Suppressor macrophage treated with lipopolysaccharide for 1 hour (primary cell): ENCODE results near the gene AFF1.
"Not testable (repeated sequence)": the region's sequence is repeated elsewhere in the genome, so short reads cannot be mapped to it uniquely, and the experiment has no call there.

Experiments used
- DNase-seq, 3 donors: peaks; one replicate each; pipeline ENCODE4 v3.0.0-alpha.2; 2020 to 2022

Gene AFF1

DNA sequence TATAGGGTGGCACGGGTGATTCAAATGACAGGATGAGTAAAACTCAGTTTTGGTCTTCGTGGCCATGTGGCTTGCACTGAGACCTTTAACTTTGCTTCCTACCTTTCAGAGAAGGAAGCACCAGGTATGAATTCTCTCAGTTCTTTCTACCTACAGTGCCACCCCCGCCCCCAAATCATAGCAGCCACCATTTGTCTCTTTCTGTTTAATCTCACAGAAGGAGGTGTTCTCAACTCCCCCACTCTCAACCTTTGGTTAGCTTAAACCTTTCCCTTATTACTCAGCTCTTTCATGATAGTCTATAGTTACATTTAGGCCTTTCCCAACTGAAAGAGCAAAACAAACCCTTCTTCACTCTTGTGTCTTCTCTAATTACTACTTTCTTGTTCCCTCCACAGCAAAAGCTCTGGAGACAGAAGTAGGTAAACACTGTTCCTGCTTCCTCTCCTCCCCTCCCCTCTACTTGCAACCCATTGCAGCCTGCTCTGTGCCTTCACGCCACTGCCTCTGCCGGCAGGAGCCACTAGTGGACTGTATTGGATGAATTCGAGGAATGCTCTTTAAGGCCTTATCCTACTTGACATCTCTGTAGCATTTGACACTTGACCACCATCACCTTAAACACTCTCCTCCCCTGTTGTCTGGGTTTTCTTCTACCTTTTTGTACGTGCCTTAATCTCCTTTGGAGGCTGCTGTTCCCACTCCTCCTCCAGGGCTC, 123.7 kb downstream of the AFF1 start:
- peak in 2 of 3 donors; percentile 48 to 58 for DNase-seq

- DNase-seq, result no peak
Measured at GRCh38 chr4:87060957-87061356, 126.1 kb downstream of the AFF1 start.

DNA sequence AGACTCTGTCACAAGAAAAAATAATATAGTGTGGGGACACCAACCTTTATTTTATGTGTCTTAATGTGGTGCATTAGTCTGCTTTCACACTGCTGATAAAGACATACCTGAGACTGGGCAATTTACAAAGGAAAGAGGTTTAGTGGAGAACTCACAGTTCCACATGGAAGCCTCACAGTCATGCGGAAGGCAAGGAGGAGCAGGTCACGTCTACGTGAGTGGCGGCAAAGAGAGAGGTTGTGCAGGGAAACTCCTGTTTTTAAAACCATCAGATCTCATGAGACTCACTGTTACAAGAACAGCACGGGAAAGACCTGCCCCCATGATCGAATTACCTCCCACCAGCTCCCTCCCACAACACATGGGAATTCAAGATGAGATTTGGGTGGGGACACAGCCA, 130.2 kb downstream of the AFF1 start:
- no peak for DNase-seq

DNA sequence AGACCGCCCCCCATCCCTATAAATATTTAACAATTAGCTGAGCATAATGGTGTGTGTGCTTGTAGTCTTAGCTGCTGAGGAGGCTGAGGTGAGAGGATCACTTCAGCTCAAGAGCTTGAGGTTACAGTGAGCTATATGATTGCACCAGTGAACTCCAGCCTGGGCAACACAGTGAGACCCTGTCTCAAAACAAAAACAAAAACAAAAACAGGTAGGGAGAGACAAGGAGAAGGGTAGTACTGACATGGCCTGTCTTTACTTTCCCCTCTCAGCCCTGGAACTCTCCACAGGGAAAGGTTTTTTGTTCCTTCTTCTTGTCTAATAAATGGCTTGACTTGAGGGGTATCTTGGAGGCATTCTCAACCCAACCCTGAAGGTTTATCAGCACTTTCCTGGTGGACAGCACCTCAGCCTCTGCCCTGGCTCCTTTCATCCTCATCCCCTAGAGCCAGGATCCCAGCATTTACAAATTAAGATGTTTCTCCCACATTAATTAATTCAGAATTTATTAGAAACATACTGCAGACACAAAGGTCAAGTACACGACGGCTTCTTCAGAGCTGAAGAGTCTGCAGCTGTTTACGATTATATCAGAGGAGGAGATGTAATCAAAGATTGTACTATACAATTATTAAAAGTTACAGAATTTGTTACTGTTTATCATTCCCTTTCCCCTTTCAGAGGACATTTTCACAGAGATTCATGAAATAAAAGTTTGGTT, 131.8 kb downstream of the AFF1 start:
- no peak for DNase-seq

DNA sequence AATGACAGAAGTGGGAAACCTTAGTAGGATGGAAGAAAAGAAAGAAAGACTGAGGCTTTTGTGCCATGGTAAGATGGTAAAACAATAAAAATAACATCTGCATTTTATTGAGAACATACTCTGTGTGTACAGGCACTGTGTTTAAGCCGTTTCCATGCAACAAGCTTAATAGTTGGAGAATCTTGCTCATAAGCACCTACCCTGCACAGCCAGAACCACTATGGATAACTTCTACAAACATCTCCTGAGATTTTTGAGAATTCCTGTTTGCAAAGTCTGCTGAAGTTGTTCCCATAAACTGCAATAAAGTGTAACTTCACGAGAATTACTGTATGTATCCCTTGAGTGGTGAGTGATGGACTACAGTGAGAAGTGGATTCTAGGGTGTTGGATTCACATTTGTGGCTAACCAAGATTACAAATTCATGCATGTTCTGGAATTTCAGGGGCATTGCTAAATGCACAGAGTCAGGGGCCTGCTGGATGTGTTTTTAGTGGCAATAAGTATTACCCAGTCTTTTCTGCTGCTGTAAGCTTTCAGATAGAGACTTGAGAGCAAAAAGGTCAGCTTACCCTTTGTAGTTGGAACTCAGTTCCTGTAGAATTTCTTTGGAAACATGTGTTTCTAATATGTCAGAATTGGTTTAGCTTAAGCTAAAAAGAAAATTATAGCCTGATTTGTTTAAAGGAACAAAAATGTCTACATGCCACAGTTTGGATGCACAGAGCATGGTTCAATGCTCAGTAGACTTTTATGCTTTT, 132.5 kb downstream of the AFF1 start:
- DNase-seq, result no peak

DNA sequence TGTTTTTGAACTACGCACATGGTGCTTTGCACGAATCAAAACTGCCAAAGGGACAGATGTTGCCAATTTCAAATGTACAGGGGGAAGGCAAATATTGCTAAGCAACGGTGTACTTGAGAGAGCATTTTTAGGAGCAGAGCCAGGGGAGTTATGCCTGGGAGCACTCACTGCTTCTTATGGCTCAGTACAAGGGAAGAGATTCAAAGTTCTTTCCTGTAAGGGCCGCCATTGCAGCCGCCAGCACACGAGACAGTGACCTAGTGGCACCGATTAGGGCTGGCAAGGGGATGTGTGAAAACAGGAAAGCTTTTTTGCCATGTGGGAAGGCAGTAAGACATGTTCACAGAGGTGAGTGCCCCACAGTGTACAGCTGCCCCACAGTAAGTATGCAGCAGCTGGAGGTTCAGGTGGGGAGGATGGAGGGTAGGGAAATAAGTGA, 133.8 kb downstream of the AFF1 start:
- DNase-seq, result no peak

GRCh38 chr4:87069037-87069742, 134.4 kb downstream of the AFF1 start:
- DNase-seq, result no peak

- no peak for DNase-seq
Measured at GRCh38 chr4:87071401-87071800, 136.6 kb downstream of the AFF1 start.

DNA sequence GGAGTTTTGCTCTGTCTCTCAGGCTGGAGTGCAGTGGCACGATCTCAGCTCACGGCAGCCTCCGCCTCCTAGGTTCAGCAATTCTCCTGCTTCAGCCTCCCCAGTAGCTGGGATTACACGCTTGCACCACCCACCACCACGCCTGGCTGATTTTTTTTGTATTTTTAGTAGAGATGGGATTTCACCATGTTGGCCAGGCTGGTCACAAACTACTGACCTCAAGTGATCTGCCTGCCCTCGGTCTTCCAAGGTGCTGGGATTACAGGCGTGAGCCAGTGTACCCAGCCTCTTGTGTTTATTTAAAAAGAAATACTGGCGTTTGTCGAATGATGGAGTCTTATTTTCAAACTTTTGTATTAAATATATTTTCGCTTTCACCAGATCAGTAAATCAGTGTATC, 137.7 kb downstream of the AFF1 start:
- DNase-seq, result not testable (repeated sequence)

DNA sequence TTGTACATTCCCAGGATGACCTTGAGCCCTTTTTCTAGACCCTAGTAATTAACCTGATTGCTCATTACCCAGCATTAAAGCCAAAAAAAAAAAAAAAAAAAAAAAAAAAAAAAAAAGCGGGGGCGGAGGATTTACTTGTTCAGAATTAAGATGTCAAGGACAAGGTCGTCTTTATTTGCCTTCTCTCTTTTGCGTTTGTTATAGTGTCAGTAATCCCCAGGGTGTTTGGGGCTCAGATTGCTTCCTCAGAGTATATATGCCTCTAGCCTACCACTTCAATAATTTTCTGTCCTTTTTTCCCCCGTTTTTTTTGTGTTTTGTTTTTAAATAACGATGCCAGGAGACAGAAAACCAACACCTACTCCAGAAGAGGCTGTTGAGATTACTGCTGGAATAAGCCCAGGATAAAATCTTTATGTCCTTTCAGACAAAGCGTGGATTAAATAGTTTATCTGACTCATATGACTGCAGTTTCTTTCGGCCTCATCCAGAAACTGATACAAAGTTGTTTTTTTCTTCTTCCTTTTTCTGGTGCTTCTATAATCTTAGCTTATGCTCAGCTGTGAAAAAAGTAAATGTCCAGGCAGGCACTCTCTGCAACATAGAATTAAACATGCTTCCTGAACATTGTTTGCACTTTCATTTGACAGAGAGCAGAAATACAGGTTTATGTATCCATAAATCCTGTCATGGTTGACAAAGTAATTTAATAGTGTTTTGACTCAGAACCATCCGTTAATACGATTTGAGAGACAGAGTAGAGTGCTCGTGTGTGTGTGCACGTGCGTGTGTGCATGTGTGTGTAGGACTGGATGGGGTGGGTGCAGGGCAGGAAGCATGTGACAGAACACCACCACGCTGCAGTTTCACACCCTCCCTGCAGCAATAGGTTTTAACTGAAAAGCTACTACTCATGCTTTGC, 138.6 kb downstream of the AFF1 start:
- DNase-seq, result peak; percentile 23 to 65 (median 62)

- no peak for DNase-seq
Measured at GRCh38 chr4:87074121-87074488, 139.3 kb downstream of the AFF1 start.

DNA sequence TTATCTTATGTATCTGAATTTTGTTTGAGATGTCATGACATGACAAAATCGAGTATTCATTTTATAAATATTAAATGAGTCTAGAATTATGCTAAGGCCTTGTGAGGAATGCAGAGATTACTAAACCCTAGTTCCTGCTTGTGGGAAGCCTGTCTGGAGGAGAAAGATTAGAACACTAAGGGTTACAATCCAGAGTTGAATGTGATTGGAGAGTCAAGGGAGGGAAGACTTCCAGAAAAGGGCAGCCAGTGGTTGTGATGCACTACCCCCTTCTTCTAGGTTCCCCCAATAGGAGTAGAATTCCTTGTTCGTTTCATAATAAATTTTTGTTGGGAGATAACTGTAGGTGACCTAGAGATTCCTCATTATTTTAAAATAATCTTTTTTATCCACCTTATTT, 141.1 kb downstream of the AFF1 start:
- DNase-seq, result no peak

DNA sequence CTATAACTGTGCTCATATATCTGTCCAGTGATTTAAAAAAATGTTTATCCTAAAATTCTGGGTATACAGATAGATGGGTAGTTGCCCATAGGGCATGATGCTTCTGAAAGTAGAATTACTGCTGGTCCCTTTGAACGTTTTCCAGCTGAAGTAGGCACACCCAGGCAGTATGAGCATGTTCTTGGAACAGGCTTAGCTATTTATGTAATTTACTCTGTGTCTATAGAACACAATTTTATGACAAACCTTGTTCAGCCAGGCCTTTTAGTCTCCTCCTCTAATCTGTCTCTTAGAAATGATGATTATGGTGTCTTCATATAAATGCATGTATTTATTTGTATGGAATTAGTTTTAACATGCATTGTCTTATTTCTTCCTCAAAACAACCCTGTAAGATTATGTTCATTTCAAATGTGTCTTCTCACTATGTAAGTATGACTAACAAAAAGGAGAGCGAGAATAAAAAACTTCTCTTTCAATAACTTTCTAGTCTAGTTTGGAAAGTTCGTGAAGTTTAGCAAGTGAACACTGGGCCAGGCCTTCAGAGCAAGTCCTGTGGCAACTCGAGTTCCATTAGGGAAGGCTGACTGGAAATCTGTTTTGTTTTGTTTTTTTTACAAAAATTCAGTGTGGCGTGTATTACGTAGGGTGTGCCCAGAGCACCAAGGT, 142.0 kb downstream of the AFF1 start:
- no peak for DNase-seq

DNA sequence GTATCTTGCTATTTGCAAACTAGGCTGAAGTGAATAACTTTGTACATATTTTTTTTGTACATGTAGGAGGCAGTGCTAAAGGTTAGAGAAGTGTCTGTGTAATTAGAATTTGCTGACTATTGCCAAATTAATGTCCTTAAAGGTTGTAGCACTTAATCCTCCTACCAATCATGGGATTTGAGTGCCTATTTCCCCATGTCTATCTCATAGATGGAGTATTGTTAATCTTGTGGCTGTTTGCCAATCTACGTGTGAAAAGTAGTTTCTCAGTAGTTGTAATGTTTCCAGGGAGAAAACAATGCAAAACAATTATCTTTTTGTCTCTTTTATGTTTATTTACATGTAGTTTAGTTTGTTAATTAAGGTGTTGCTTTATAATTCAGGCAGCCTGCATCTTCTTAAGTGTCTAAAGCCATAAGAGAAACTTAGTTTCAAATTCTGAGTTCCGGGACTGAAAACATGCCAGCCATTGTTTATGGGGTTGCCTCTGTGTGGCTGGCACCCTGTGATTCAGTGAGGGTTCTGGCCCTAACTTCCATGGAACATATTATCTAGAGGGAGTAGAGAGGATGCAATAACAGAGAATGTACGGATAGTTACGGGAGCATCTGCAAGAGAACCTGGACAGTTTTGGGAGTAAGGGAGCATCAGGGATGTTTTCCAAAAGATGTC, 143.2 kb downstream of the AFF1 start:
- no peak for DNase-seq

GRCh38 chr4:87078987-87079486, 144.2 kb downstream of the AFF1 start:
- no peak for DNase-seq

DNA sequence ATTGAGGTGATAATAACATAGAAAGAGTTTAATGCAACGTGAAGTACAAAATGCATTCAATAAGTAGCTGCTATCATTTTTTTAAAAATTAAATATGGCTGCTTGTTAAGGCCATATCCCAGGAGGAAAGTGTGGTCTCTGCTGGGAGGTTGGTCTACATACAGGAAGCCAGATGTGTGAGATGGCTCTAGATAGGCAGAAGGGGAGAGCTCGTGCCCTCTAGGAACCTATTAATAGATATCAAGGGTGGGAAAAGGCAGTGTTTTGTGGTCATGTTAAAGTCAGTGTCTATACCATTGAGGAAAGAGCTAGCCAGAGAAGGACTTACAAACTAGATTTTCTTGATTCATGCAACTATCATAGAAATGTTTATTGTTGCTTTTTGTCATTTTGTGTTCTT, 145.2 kb downstream of the AFF1 start:
- DNase-seq, result no peak

DNA sequence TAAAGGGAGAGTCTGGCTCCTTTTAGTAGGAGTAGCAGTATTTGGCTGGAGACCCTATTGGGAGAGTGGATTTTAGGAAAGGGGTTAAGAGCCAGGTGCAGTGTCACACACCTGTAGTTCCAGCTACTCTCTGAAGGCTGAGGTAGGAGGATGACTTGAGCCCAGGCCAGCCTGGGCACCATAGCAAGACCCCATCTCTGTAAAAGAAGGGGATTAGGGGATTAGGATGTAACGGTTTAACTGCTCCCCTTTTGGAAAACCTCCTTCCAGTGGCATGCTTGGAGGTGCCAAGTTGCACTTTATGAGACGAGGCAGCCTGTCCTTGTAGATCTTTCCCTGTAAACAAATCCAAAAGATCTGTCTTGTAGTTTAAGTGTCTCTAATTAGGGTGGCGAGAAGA, 145.7 kb downstream of the AFF1 start:
- DNase-seq, result no peak

DNA sequence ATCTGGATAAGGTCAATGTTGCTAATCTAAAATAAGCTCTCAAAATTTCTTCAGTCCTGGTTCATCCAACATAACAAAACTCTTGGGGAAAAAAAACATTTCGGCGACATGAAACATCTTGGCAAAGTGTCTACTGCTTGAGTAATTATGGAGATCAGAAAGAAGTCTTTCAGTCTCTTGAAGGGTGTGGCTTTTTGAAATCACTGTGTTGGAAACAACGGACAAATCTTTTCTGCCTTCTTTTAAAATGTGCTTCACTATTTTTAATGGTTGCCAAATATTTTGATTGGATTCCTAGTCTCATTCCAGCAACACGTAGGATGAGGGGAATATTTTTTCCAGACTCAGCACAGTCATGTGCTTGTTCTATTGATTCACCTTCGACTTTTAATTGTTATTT, 147.0 kb downstream of the AFF1 start:
- DNase-seq, result no peak

GRCh38 chr4:87085732-87086131, 150.9 kb downstream of the AFF1 start:
- not testable (repeated sequence) for DNase-seq

DNA sequence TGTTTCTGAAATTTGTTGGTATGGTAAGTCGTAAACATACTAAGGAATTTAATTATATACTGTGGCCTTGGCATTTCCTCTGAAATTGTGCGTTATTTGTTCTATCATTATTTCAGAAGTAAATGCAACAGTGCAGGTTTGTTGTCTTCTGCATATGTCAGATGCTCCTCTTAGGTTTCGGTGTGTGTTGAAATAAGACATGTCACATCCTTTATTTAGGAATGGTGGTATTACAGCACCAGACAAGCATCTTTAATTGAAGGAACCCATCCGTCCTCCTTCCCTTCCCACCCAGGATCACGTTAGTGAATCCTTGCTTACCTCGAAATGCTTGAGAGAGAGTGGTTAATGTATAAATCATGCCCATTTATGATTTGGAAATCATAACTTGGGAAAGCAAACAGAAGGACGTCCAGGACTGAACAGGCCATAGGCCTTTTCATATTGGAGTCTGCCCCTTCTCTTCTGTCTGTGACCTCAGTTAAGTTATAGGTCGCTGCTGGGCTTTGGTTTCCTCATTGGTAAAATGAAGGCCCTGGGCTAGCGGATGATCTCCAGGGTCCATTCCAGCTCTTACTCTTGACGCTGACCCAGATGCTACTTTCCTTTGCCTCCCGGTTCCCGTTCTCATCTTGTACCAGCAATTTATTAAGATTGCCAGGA, 151.5 kb downstream of the AFF1 start:
- DNase-seq, result no peak
